ENCODE measurements around the gene KHSRP. TPM values are rescaled to one million over a fixed set of nuclear protein-coding genes. Genes with fewer than 3 reads are reported as not detected.

Gene KHSRP
- total RNA-seq, 1 experiment from 2014 or later = 373 TPM

DNA sequence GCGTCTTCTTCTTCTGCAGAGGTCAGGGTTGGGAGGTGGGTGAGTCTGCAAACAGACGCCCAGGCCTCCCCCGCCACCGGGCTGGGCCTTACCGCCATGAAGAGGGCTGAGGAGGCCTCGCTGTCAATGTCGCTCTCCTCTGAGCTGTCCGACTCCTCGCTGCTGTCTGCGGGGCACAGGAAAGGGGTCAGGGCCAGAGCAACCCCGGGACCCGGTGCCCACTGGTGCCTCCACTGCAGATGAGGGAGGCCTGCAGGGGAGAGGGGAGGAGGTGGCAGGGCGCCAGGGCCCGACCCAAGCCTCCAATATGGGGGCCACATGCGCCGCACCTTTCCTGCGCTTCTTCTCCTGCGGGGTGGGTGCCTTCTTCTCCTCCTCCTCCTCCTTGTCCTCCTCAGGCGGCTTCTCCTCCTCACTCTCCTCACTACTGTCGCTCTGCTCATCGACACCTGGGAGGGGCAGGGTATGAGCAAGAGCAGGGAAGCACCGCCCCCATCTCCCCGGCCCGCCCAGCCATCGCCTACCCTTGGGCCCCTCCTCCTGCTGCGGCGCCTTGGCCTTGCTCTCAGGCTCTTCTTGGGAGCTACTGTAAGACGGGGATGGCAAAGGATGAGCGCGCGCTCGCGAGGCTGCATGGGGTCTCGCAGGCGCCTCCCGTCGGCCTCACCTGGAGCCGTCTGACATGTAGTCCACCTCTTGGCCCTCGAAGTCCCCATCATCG lies 43.4 kb downstream of the KHSRP start:
- ChIA-PET POLR2A (ENCODE audit: unreplicated experiment) (no interaction called here), CTCF (no interaction called here)
- peaks cover 46% of the 10 kb centered on the region for H3K36me3 ChIP-seq (ENCODE audit: low read depth, low read length)
- H2AFZ ChIP-seq (ENCODE audit: low read length) = no peak overlapping the region
- H3F3A ChIP-seq (ENCODE audit: low read length, unreplicated experiment) = no peaks in the 10 kb centered on the region
- TF ChIP-seq EZH2phosphoT487 (IDR thresholded peaks at IDR 0.05; ENCODE audit: borderline replicate concordance, low read length) (no peak), EZH2 (IDR thresholded peaks at IDR 0.05; ENCODE audit: low read length, unreplicated experiment) (no peak)
- TF ChIP-seq, protein P1, sequence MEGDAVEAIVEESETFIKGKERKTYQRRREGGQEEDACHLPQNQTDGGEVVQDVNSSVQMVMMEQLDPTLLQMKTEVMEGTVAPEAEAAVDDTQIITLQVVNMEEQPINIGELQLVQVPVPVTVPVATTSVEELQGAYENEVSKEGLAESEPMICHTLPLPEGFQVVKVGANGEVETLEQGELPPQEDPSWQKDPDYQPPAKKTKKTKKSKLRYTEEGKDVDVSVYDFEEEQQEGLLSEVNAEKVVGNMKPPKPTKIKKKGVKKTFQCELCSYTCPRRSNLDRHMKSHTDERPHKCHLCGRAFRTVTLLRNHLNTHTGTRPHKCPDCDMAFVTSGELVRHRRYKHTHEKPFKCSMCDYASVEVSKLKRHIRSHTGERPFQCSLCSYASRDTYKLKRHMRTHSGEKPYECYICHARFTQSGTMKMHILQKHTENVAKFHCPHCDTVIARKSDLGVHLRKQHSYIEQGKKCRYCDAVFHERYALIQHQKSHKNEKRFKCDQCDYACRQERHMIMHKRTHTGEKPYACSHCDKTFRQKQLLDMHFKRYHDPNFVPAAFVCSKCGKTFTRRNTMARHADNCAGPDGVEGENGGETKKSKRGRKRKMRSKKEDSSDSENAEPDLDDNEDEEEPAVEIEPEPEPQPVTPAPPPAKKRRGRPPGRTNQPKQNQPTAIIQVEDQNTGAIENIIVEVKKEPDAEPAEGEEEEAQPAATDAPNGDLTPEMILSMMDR (conservative IDR thresholded peaks at IDR 0.05; ENCODE audit: low read depth, low read length) = no peak
- H3K27ac ChIP-seq (ENCODE audit: low read length) = no peak overlapping the region
- H3K4me2 ChIP-seq (ENCODE audit: low read length) = no peak overlapping the region
- no peak for DNase-seq
- H4K20me1 ChIP-seq (ENCODE audit: low read length) = no peaks in the 10 kb centered on the region
- no peak for ATAC-seq
- no peaks in the 10 kb centered on the region for H3K27me3 ChIP-seq (ENCODE audit: low read length)
- BruUV-seq (replicated peaks) = no TSS peak
- intact Hi-C loops (cut with micrococcal nuclease) = no loop called here
- no peaks in the 10 kb centered on the region for H3K9me3 ChIP-seq (ENCODE audit: low read length)
- H3K9me2 ChIP-seq (replicated peaks; ENCODE audit: low read length) = no peaks in the 10 kb centered on the region
- H3K4me3 ChIP-seq (ENCODE audit: low read length) = no peak overlapping the region
- no peak overlapping the region for H3K9ac ChIP-seq (ENCODE audit: low read length)
- H3K4me1 ChIP-seq (ENCODE audit: insufficient read depth, low read length) = no peaks in the 10 kb centered on the region
- H3K79me2 ChIP-seq (ENCODE audit: low read length) = no peaks in the 10 kb centered on the region

DNA sequence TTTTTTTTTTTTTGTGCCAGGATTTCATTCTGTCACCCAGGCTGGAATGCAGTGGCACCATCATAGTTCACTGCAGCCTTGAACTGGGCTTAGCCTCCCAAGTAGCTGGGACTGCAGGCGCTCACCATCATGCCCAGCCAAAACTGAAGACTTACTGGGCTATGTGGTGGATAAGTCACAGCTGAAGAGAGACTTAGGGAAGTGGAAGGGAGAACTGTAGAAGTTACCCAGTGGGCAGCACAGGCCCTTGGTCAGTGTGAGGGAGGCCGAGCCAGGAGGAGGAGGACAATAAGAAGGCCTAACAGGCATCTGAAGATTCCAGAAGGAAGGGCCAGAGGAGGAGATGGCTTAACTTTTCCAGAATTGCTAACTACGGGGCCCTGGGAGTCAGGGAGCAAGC lies 44.9 kb downstream of the KHSRP start:
- no peaks in the 10 kb centered on the region for H4K20me1 ChIP-seq (ENCODE audit: low read length)
- H3F3A ChIP-seq (ENCODE audit: low read length, unreplicated experiment) = no peaks in the 10 kb centered on the region
- no peak overlapping the region for H3K4me2 ChIP-seq (ENCODE audit: low read length)
- no peaks in the 10 kb centered on the region for H3K79me2 ChIP-seq (ENCODE audit: low read length)
- no peaks in the 10 kb centered on the region for H3K4me1 ChIP-seq (ENCODE audit: insufficient read depth, low read length)
- H3K4me3 ChIP-seq (ENCODE audit: low read length) = no peak overlapping the region
- H2AFZ ChIP-seq (ENCODE audit: low read length) = no peak overlapping the region
- no peaks in the 10 kb centered on the region for H3K9me3 ChIP-seq (ENCODE audit: low read length)
- ChIA-PET POLR2A (ENCODE audit: unreplicated experiment) (no interaction called here), CTCF (no interaction called here)
- intact Hi-C loops (cut with micrococcal nuclease) = no loop called here
- no peaks in the 10 kb centered on the region for H3K9me2 ChIP-seq (replicated peaks; ENCODE audit: low read length)
- no TSS peak for BruUV-seq (replicated peaks)
- ATAC-seq (no peak), DNase-seq (no peak)
- no peak for TF ChIP-seq EZH2 (IDR thresholded peaks at IDR 0.05; ENCODE audit: low read length, unreplicated experiment)
- no peaks in the 10 kb centered on the region for H3K27me3 ChIP-seq (ENCODE audit: low read length)
- H3K36me3 ChIP-seq (ENCODE audit: low read depth, low read length) = peaks cover 37% of the 10 kb centered on the region
- H3K9ac ChIP-seq (ENCODE audit: low read length) = no peak overlapping the region
- H3K27ac ChIP-seq (ENCODE audit: low read length) = no peak overlapping the region

DNA sequence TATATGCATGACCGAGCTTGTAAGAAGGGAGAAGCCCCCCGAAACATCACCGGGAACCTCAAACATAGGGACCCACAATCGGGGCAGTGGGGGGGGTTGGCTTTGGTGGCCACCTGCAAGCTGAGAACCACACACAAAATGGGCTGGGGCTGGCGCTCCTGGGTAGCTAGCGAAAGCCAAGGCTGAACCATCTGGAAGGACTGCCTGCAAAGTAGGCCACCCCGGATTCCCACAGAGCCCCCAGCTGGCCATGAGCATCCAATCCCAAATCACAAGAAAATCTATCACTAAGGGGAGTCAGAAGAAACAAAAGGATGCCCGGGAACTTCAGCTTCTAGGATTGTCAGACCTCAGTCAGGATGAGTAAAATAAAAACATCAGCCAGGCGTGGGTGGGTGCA lies 46.1 kb downstream of the KHSRP start:
- no TSS peak for BruUV-seq (replicated peaks)
- H3K36me3 ChIP-seq (ENCODE audit: low read depth, low read length) = peaks cover 32% of the 10 kb centered on the region
- H3K79me2 ChIP-seq (ENCODE audit: low read length) = no peaks in the 10 kb centered on the region
- H2AFZ ChIP-seq (ENCODE audit: low read length) = no peak overlapping the region
- ChIA-PET CTCF (no interaction called here), POLR2A (ENCODE audit: unreplicated experiment) (no interaction called here)
- no peak overlapping the region for H3K4me3 ChIP-seq (ENCODE audit: low read length)
- ATAC-seq (no peak), DNase-seq (no peak)
- no peak overlapping the region for H3K9ac ChIP-seq (ENCODE audit: low read length)
- H3K27ac ChIP-seq (ENCODE audit: low read length) = no peak overlapping the region
- H3K9me2 ChIP-seq (replicated peaks; ENCODE audit: low read length) = no peaks in the 10 kb centered on the region
- no peaks in the 10 kb centered on the region for H4K20me1 ChIP-seq (ENCODE audit: low read length)
- intact Hi-C loops (cut with micrococcal nuclease) = no loop called here
- no peaks in the 10 kb centered on the region for H3K9me3 ChIP-seq (ENCODE audit: low read length)
- no peaks in the 10 kb centered on the region for H3F3A ChIP-seq (ENCODE audit: low read length, unreplicated experiment)
- no peak overlapping the region for H3K4me2 ChIP-seq (ENCODE audit: low read length)
- H3K4me1 ChIP-seq (ENCODE audit: insufficient read depth, low read length) = peaks cover 5% of the 10 kb centered on the region
- TF ChIP-seq, protein P1 (conservative IDR thresholded peaks at IDR 0.05; ENCODE audit: low read depth, low read length) = no peak
- TF ChIP-seq EZH2 (IDR thresholded peaks at IDR 0.05; ENCODE audit: low read length, unreplicated experiment) (no peak), EZH2phosphoT487 (IDR thresholded peaks at IDR 0.05; ENCODE audit: borderline replicate concordance, low read length) (no peak)
- H3K27me3 ChIP-seq (ENCODE audit: low read length) = no peaks in the 10 kb centered on the region
